GM12891 (cell line): ENCODE measurements around the gene RUFY4.

Experiments used
- POLR2A ChIP-seq: IDR thresholded peaks from 2 replicates; pipeline ENCODE4 v1.6.1; 2011; ENCODE audit warnings: low read depth, low read length, control low read depth
- POLR2AphosphoS5 ChIP-seq: IDR thresholded peaks from 2 replicates; pipeline ENCODE4 v1.6.1; 2011; ENCODE audit warnings: low read depth, low read length, control low read depth

DNA sequence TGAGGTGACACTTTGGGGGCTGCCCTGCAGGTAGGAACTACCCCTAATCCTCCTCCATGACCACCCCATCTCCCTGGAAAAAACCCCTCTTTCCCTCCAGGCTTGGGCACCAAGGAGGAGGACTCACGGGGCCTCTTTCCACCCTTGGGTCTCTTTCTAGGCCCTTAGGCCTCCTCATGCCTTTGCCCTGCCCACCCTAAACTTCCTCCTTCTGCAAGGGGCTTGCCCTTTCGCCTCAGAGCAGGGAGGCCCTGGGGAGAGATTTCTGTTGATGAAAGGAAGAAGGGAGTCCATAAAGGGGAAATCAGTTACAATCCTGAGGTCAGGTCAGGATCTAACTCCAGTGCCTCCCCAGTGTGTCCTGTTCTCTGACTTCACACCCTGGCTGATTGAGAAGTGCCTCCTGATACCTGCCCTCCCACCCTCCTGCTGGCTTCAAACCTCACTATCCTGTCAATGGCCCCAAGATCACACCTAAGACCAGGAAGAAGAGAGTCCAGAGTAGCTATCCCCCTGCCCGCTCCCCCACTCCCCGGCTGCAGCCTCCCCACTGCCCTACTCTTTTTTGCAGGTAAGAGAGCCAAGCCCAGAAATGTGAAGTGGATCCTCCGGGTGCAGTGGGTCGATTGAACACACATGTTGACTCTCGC lies 49.5 kb upstream of the RUFY4 start:
- TF ChIP-seq POLR2A (no peak), POLR2AphosphoS5 (no peak)
